OCI-LY1 (cell line): ENCODE data around the gene AP3S2.

ENCODE experiments used
- EZH2 ChIP-seq: fragments of 200-600 bp; sonication (generic), shearing (Covaris generic); IDR thresholded peaks from 2 replicates; pipeline ENCODE4 v1.8.0; 2017; ENCODE audit warnings: borderline replicate concordance, mixed run types, mild to moderate bottlenecking, antibody characterized with exemption, low read length, moderate library complexity, mixed read lengths
- TF ChIP-seq, protein P1 (sequence below): fragments of 200-600 bp; sonication (generic), shearing (Covaris generic); IDR thresholded peaks from 2 replicates; pipeline ENCODE4 v1.5.1; 2017; ENCODE audit warnings: mild to moderate bottlenecking, antibody characterized with exemption, low read length, moderate library complexity, mixed read lengths

GRCh38 chr15:89851673-89852341, 42.0 kb downstream of the AP3S2 start:
- TF ChIP-seq, protein P1, sequence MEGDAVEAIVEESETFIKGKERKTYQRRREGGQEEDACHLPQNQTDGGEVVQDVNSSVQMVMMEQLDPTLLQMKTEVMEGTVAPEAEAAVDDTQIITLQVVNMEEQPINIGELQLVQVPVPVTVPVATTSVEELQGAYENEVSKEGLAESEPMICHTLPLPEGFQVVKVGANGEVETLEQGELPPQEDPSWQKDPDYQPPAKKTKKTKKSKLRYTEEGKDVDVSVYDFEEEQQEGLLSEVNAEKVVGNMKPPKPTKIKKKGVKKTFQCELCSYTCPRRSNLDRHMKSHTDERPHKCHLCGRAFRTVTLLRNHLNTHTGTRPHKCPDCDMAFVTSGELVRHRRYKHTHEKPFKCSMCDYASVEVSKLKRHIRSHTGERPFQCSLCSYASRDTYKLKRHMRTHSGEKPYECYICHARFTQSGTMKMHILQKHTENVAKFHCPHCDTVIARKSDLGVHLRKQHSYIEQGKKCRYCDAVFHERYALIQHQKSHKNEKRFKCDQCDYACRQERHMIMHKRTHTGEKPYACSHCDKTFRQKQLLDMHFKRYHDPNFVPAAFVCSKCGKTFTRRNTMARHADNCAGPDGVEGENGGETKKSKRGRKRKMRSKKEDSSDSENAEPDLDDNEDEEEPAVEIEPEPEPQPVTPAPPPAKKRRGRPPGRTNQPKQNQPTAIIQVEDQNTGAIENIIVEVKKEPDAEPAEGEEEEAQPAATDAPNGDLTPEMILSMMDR, result no peak
- no peak for TF ChIP-seq EZH2
